H1 (cell line): ENCODE measurements around the gene RRAS2. TPM values are rescaled to one million over a fixed set of nuclear protein-coding genes. Genes with fewer than 3 reads are reported as not detected.

ENCODE experiments used
- JUN ChIP-seq: IDR thresholded peaks from 2 replicates; pipeline ENCODE4 v1.6.1; 2011; ENCODE audit warnings: low read depth, mild to moderate bottlenecking, improper control_type of control experiment, low read length
- RBBP5 ChIP-seq: IDR thresholded peaks from 2 replicates; pipeline ENCODE4 v1.7.1; 2012; ENCODE audit warnings: low read depth, mild to moderate bottlenecking, inconsistent platforms, low read length, moderate library complexity, borderline replicate concordance
- RFX5 ChIP-seq: IDR thresholded peaks from 2 replicates; pipeline ENCODE4 v1.6.1; 2011; ENCODE audit warnings: low read depth, low read length, improper control_type of control experiment, borderline replicate concordance
- TAF1 ChIP-seq: IDR thresholded peaks from 2 replicates; pipeline ENCODE4 v1.6.1; 2011; ENCODE audit warnings: mild to moderate bottlenecking, low read depth, low read length
- YY1 ChIP-seq: IDR thresholded peaks from 2 replicates; pipeline ENCODE4 v1.6.1; 2011; ENCODE audit warnings: low read depth, mild to moderate bottlenecking, low read length
- polyA plus RNA-seq, 7 experiments: library from polyadenylated mRNA; depleted of rRNA in 3 of 7; stranded (reverse) in 5 of 7; unstranded in 2 of 7; fragments of >200 nt in 5 of 7; fragments of 200-250 nt in 2 of 7; gene quantifications; 1 replicate in 5 of 7; 2 replicates in 1 of 7; 4 replicates in 1 of 7; pipeline versions ENCODE4 v1.2.1 to v1.2.3, GENCODE V29; 2011 to 2013; ENCODE audit warnings: missing spikeins in 2 of 7, mixed read lengths in 2 of 7
- total RNA-seq: library from RNA; stranded (reverse); fragmentation: NEBNext Ultra II Directional; extraction: Animal tissue kit (Norgen Biotek cat#: 25700); gene quantifications from 2 replicates; pipeline ENCODE4 v1.2.1, GENCODE V29; 2021
- TF ChIP-seq, protein P1 (sequence below): fragments of 300-600 bp; sonication (generic); IDR thresholded peaks from 2 replicates; pipeline ENCODE4 v1.7.1; 2012; ENCODE audit warnings: low read length, moderate library complexity, mild to moderate bottlenecking, inconsistent platforms; ENCODE audit not compliant: insufficient replicate concordance

The RRAS2 gene
- total and polyA plus RNA-seq, 2 of the 8 experiments (the other 6 are each of a cell fraction or from before 2014, with no cell fraction given): 72.3 to 234 TPM

DNA sequence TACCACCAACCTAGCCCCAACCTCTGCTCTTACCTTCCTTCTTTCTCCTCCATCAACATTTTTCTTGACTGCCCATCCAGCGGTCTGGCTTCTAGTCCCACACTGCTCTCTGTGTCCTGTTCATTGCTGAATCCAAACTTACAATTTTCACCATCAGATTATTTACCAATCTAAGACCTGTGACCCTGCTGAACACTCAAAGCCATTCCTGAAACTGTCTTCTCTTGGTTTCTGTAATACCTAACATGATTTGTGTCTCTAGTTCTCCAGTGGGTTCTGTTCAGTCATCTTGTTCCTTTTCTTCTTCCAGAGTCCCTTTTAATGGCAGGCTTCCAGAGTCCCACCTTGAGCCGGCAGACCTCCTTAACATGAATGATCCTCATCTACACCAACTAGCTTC is 24.1 kb downstream of the RRAS2 start (continued):
- TF ChIP-seq, protein P1, sequence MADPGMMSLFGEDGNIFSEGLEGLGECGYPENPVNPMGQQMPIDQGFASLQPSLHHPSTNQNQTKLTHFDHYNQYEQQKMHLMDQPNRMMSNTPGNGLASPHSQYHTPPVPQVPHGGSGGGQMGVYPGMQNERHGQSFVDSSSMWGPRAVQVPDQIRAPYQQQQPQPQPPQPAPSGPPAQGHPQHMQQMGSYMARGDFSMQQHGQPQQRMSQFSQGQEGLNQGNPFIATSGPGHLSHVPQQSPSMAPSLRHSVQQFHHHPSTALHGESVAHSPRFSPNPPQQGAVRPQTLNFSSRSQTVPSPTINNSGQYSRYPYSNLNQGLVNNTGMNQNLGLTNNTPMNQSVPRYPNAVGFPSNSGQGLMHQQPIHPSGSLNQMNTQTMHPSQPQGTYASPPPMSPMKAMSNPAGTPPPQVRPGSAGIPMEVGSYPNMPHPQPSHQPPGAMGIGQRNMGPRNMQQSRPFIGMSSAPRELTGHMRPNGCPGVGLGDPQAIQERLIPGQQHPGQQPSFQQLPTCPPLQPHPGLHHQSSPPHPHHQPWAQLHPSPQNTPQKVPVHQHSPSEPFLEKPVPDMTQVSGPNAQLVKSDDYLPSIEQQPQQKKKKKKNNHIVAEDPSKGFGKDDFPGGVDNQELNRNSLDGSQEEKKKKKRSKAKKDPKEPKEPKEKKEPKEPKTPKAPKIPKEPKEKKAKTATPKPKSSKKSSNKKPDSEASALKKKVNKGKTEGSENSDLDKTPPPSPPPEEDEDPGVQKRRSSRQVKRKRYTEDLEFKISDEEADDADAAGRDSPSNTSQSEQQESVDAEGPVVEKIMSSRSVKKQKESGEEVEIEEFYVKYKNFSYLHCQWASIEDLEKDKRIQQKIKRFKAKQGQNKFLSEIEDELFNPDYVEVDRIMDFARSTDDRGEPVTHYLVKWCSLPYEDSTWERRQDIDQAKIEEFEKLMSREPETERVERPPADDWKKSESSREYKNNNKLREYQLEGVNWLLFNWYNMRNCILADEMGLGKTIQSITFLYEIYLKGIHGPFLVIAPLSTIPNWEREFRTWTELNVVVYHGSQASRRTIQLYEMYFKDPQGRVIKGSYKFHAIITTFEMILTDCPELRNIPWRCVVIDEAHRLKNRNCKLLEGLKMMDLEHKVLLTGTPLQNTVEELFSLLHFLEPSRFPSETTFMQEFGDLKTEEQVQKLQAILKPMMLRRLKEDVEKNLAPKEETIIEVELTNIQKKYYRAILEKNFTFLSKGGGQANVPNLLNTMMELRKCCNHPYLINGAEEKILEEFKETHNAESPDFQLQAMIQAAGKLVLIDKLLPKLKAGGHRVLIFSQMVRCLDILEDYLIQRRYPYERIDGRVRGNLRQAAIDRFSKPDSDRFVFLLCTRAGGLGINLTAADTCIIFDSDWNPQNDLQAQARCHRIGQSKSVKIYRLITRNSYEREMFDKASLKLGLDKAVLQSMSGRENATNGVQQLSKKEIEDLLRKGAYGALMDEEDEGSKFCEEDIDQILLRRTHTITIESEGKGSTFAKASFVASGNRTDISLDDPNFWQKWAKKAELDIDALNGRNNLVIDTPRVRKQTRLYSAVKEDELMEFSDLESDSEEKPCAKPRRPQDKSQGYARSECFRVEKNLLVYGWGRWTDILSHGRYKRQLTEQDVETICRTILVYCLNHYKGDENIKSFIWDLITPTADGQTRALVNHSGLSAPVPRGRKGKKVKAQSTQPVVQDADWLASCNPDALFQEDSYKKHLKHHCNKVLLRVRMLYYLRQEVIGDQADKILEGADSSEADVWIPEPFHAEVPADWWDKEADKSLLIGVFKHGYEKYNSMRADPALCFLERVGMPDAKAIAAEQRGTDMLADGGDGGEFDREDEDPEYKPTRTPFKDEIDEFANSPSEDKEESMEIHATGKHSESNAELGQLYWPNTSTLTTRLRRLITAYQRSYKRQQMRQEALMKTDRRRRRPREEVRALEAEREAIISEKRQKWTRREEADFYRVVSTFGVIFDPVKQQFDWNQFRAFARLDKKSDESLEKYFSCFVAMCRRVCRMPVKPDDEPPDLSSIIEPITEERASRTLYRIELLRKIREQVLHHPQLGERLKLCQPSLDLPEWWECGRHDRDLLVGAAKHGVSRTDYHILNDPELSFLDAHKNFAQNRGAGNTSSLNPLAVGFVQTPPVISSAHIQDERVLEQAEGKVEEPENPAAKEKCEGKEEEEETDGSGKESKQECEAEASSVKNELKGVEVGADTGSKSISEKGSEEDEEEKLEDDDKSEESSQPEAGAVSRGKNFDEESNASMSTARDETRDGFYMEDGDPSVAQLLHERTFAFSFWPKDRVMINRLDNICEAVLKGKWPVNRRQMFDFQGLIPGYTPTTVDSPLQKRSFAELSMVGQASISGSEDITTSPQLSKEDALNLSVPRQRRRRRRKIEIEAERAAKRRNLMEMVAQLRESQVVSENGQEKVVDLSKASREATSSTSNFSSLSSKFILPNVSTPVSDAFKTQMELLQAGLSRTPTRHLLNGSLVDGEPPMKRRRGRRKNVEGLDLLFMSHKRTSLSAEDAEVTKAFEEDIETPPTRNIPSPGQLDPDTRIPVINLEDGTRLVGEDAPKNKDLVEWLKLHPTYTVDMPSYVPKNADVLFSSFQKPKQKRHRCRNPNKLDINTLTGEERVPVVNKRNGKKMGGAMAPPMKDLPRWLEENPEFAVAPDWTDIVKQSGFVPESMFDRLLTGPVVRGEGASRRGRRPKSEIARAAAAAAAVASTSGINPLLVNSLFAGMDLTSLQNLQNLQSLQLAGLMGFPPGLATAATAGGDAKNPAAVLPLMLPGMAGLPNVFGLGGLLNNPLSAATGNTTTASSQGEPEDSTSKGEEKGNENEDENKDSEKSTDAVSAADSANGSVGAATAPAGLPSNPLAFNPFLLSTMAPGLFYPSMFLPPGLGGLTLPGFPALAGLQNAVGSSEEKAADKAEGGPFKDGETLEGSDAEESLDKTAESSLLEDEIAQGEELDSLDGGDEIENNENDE: no peak
- no peak for TF ChIP-seq JUN
- no peak for TF ChIP-seq RBBP5
- no peak for TF ChIP-seq TAF1
- TF ChIP-seq RFX5: no peak
- TF ChIP-seq YY1: no peak
